ENCODE measurements around the gene XYLT1.

XYLT1 gene

GRCh38 chr16:17145029-17145428 lies 325.7 kb downstream of the XYLT1 start:
- Histone ChIP-seq H4K20me1 (ENCODE audit: control insufficient read depth, insufficient read depth, low read depth, low read length) (no peaks in the 10 kb centered on the region), H3K4me1 (ENCODE audit: control insufficient read depth, low read length) (no peaks in the 10 kb centered on the region), H3F3A (ENCODE audit: control insufficient read depth, insufficient read depth) (no peaks in the 10 kb centered on the region), H3K27ac (ENCODE audit: low read depth, low read length) (no peak overlapping the region), H3K79me2 (ENCODE audit: control insufficient read depth, low read length) (no peaks in the 10 kb centered on the region), H3K36me3 (ENCODE audit: control insufficient read depth, low read length) (no peaks in the 10 kb centered on the region), H3K9me2 (replicated peaks; ENCODE audit: control insufficient read depth, low read length) (no peaks in the 10 kb centered on the region), H3K4me2 (ENCODE audit: low read length) (no peak overlapping the region), H3K27me3 (ENCODE audit: control insufficient read depth, low read length) (no peaks in the 10 kb centered on the region), H3K9me3 (ENCODE audit: control insufficient read depth, insufficient read depth, low read length) (no peaks in the 10 kb centered on the region), H3K4me3 (ENCODE audit: low read length) (no peak overlapping the region)
- TF ChIP-seq, protein P1, sequence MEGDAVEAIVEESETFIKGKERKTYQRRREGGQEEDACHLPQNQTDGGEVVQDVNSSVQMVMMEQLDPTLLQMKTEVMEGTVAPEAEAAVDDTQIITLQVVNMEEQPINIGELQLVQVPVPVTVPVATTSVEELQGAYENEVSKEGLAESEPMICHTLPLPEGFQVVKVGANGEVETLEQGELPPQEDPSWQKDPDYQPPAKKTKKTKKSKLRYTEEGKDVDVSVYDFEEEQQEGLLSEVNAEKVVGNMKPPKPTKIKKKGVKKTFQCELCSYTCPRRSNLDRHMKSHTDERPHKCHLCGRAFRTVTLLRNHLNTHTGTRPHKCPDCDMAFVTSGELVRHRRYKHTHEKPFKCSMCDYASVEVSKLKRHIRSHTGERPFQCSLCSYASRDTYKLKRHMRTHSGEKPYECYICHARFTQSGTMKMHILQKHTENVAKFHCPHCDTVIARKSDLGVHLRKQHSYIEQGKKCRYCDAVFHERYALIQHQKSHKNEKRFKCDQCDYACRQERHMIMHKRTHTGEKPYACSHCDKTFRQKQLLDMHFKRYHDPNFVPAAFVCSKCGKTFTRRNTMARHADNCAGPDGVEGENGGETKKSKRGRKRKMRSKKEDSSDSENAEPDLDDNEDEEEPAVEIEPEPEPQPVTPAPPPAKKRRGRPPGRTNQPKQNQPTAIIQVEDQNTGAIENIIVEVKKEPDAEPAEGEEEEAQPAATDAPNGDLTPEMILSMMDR (IDR thresholded peaks at IDR 0.05; ENCODE audit: low read depth, low read length, poor library complexity, severe bottlenecking): no peak
- no peak for TF ChIP-seq EZH2phosphoT487 (IDR thresholded peaks at IDR 0.05; ENCODE audit: borderline replicate concordance, low read length)

GRCh38 chr16:17144431-17144830 lies 326.3 kb downstream of the XYLT1 start:
- no peaks in the 10 kb centered on the region for H3K4me1 ChIP-seq (ENCODE audit: control insufficient read depth, low read length)
- no peaks in the 10 kb centered on the region for H3K79me2 ChIP-seq (ENCODE audit: control insufficient read depth, low read length)
- H3K27ac ChIP-seq (ENCODE audit: low read depth, low read length): no peak overlapping the region
- no peaks in the 10 kb centered on the region for H3K9me3 ChIP-seq (ENCODE audit: control insufficient read depth, insufficient read depth, low read length)
- no peak for TF ChIP-seq EZH2phosphoT487 (IDR thresholded peaks at IDR 0.05; ENCODE audit: borderline replicate concordance, low read length)
- TF ChIP-seq, protein P1 (IDR thresholded peaks at IDR 0.05; ENCODE audit: low read depth, low read length, poor library complexity, severe bottlenecking): no peak
- no peak overlapping the region for H3K4me3 ChIP-seq (ENCODE audit: low read length)
- no peaks in the 10 kb centered on the region for H3K36me3 ChIP-seq (ENCODE audit: control insufficient read depth, low read length)
- H3K9me2 ChIP-seq (replicated peaks; ENCODE audit: control insufficient read depth, low read length): no peaks in the 10 kb centered on the region
- no peak overlapping the region for H3K4me2 ChIP-seq (ENCODE audit: low read length)
- no peaks in the 10 kb centered on the region for H3F3A ChIP-seq (ENCODE audit: control insufficient read depth, insufficient read depth)
- no peaks in the 10 kb centered on the region for H3K27me3 ChIP-seq (ENCODE audit: control insufficient read depth, low read length)
- H4K20me1 ChIP-seq (ENCODE audit: control insufficient read depth, insufficient read depth, low read depth, low read length): no peaks in the 10 kb centered on the region

GRCh38 chr16:17143546-17144419 lies 327.0 kb downstream of the XYLT1 start:
- no peaks in the 10 kb centered on the region for H4K20me1 ChIP-seq (ENCODE audit: control insufficient read depth, insufficient read depth, low read depth, low read length)
- no peaks in the 10 kb centered on the region for H3K9me3 ChIP-seq (ENCODE audit: control insufficient read depth, insufficient read depth, low read length)
- no peak overlapping the region for H3K27ac ChIP-seq (ENCODE audit: low read depth, low read length)
- H3K4me1 ChIP-seq (ENCODE audit: control insufficient read depth, low read length): no peaks in the 10 kb centered on the region
- H3K4me3 ChIP-seq (ENCODE audit: low read length): no peak overlapping the region
- no peaks in the 10 kb centered on the region for H3F3A ChIP-seq (ENCODE audit: control insufficient read depth, insufficient read depth)
- H3K79me2 ChIP-seq (ENCODE audit: control insufficient read depth, low read length): no peaks in the 10 kb centered on the region
- TF ChIP-seq, protein P1 (IDR thresholded peaks at IDR 0.05; ENCODE audit: low read depth, low read length, poor library complexity, severe bottlenecking): no peak
- TF ChIP-seq EZH2phosphoT487 (IDR thresholded peaks at IDR 0.05; ENCODE audit: borderline replicate concordance, low read length): no peak
- H3K4me2 ChIP-seq (ENCODE audit: low read length): no peak overlapping the region
- H3K9me2 ChIP-seq (replicated peaks; ENCODE audit: control insufficient read depth, low read length): no peaks in the 10 kb centered on the region
- H3K36me3 ChIP-seq (ENCODE audit: control insufficient read depth, low read length): no peaks in the 10 kb centered on the region
- H3K27me3 ChIP-seq (ENCODE audit: control insufficient read depth, low read length): no peaks in the 10 kb centered on the region

All from DOHH2 (cell line).